Loucy (cell line): Measurements from ENCODE around the gene CUX1.

Experiments used
- H2AFZ ChIP-seq: fragments of 200-600 bp; sonication (generic); 2 replicates; pipeline ENCODE4 v1.6.0; 2016; ENCODE audit warnings: antibody characterized with exemption, mild to moderate bottlenecking, low read length, moderate library complexity
- H3F3A ChIP-seq: fragments of 200-600 bp; 2 replicates; pipeline ENCODE4 v1.6.0; 2016; ENCODE audit warnings: antibody characterized with exemption, low read depth, mild to moderate bottlenecking
- H3K27me3 ChIP-seq: fragments of 200-600 bp; sonication (generic); 2 replicates; pipeline ENCODE4 v1.6.1; 2014; ENCODE audit warnings: low read length, mild to moderate bottlenecking; ENCODE audit not compliant: insufficient read depth, poor library complexity, severe bottlenecking
- H3K36me3 ChIP-seq: fragments of 200-600 bp; sonication (generic); 2 replicates; pipeline ENCODE4 v1.6.1; 2016; ENCODE audit warnings: low read length; ENCODE audit not compliant: insufficient read depth
- H3K4me1 ChIP-seq: fragments of 200-600 bp; sonication (generic); 2 replicates; pipeline ENCODE4 v1.5.1; 2014; ENCODE audit warnings: low read length, mild to moderate bottlenecking; ENCODE audit not compliant: insufficient read depth, poor library complexity, severe bottlenecking
- H3K4me2 ChIP-seq: fragments of 200-600 bp; sonication (generic); 2 replicates; pipeline ENCODE4 v1.6.0; 2014; ENCODE audit warnings: antibody characterized with exemption, low read length, low read depth, mild to moderate bottlenecking; ENCODE audit not compliant: poor library complexity, severe bottlenecking
- H3K4me3 ChIP-seq: fragments of 200-600 bp; sonication (generic); 2 replicates; pipeline ENCODE4 v1.5.1; 2014; ENCODE audit warnings: low read length, mild to moderate bottlenecking, mixed read lengths; ENCODE audit not compliant: poor library complexity, severe bottlenecking
- H3K79me2 ChIP-seq: fragments of 200-600 bp; sonication (generic); 2 replicates; pipeline ENCODE4 v1.6.1; 2014; ENCODE audit warnings: low read length; ENCODE audit not compliant: insufficient read depth
- H3K9ac ChIP-seq: fragments of 200-600 bp; sonication (generic); 2 replicates; pipeline ENCODE4 v1.6.0; 2014; ENCODE audit warnings: mild to moderate bottlenecking, low read depth, low read length, moderate library complexity; ENCODE audit not compliant: poor library complexity, severe bottlenecking
- H3K9me2 ChIP-seq: fragments of 200-600 bp; sonication (generic); replicated peaks from 2 replicates; pipeline ENCODE4 v1.6.1; 2016; ENCODE audit warnings: low read depth, low read length, mixed read lengths
- H3K9me3 ChIP-seq: fragments of 200-600 bp; sonication (generic); 2 replicates; pipeline ENCODE4 v1.6.1; 2014; ENCODE audit warnings: mild to moderate bottlenecking, antibody characterized with exemption, low read length, low read depth; ENCODE audit not compliant: insufficient read depth
- H4K20me1 ChIP-seq: fragments of 200-600 bp; sonication (generic); 2 replicates; pipeline ENCODE4 v1.6.0; 2014; ENCODE audit warnings: antibody characterized with exemption, low read length, mild to moderate bottlenecking; ENCODE audit not compliant: insufficient read depth, poor library complexity, severe bottlenecking
- EZH2phosphoT487 ChIP-seq: fragments of 200-600 bp; IDR thresholded peaks from 2 replicates; pipeline ENCODE4 v1.6.1; 2018; ENCODE audit warnings: antibody characterized with exemption, mild to moderate bottlenecking, moderate library complexity, borderline replicate concordance
- TF ChIP-seq, protein P1 (sequence below): fragments of 200-600 bp; sonication (generic); conservative IDR thresholded peaks from 2 replicates; pipeline ENCODE4 v1.5.1; 2014; ENCODE audit warnings: mild to moderate bottlenecking, antibody characterized with exemption, low read length

The CUX1 gene

DNA sequence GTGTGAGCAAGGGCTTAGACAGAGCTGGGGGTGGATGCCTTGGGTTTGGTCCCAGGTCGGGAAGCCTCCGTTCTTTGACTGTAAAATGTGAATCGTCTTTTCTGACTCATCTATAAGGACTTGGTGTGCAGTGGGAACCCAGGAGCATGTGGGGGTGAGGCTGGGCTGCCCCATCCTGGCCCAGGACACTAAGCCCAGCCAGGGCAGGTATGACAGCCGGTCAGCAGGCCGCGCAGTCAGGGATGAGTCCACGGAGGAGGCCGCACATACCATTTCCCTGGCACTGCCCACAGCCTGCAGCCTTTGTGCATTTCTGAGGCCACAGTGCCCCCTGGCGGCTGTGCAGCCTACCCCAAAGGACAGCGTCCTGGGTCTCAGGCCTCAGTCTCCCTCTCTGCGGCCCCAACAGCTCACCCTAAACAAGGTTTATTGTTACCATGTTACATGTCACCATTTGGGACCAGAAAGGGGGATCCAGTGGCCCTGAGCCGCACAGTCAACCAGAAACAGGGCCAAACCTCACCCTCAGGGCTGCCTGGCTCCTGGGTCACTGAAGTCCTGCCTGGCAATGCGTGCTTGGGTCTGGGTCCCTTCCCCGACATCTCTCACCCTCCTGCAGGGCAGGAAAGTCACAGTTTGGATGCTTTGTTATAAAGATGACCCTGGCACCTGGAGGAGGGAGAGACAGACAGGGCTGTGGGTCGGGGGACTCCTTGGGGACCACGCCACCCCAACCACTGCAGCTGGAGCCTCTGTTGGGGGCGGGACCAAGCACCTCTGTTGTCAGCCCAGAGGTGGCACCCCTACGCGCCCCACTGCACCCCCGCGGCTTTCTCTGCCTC is 454.9 kb downstream of the CUX1 start:
- H3K9me3 ChIP-seq, result no peaks in the 10 kb centered on the region
- H4K20me1 ChIP-seq, result no peaks in the 10 kb centered on the region
- H3K79me2 ChIP-seq, result no peaks in the 10 kb centered on the region
- TF ChIP-seq EZH2phosphoT487, result no peak
- TF ChIP-seq, protein P1, sequence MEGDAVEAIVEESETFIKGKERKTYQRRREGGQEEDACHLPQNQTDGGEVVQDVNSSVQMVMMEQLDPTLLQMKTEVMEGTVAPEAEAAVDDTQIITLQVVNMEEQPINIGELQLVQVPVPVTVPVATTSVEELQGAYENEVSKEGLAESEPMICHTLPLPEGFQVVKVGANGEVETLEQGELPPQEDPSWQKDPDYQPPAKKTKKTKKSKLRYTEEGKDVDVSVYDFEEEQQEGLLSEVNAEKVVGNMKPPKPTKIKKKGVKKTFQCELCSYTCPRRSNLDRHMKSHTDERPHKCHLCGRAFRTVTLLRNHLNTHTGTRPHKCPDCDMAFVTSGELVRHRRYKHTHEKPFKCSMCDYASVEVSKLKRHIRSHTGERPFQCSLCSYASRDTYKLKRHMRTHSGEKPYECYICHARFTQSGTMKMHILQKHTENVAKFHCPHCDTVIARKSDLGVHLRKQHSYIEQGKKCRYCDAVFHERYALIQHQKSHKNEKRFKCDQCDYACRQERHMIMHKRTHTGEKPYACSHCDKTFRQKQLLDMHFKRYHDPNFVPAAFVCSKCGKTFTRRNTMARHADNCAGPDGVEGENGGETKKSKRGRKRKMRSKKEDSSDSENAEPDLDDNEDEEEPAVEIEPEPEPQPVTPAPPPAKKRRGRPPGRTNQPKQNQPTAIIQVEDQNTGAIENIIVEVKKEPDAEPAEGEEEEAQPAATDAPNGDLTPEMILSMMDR, result peak; percentile 91
- H3K4me1 ChIP-seq, result no peaks in the 10 kb centered on the region
- H3K4me2 ChIP-seq, result no peak overlapping the region
- H3K27me3 ChIP-seq, result no peaks in the 10 kb centered on the region
- no peaks in the 10 kb centered on the region for H3F3A ChIP-seq
- no peaks in the 10 kb centered on the region for H3K36me3 ChIP-seq
- no peak overlapping the region for H3K4me3 ChIP-seq
- H3K9ac ChIP-seq, result no peak overlapping the region
- no peaks in the 10 kb centered on the region for H3K9me2 ChIP-seq
- H2AFZ ChIP-seq, result no peak overlapping the region

DNA sequence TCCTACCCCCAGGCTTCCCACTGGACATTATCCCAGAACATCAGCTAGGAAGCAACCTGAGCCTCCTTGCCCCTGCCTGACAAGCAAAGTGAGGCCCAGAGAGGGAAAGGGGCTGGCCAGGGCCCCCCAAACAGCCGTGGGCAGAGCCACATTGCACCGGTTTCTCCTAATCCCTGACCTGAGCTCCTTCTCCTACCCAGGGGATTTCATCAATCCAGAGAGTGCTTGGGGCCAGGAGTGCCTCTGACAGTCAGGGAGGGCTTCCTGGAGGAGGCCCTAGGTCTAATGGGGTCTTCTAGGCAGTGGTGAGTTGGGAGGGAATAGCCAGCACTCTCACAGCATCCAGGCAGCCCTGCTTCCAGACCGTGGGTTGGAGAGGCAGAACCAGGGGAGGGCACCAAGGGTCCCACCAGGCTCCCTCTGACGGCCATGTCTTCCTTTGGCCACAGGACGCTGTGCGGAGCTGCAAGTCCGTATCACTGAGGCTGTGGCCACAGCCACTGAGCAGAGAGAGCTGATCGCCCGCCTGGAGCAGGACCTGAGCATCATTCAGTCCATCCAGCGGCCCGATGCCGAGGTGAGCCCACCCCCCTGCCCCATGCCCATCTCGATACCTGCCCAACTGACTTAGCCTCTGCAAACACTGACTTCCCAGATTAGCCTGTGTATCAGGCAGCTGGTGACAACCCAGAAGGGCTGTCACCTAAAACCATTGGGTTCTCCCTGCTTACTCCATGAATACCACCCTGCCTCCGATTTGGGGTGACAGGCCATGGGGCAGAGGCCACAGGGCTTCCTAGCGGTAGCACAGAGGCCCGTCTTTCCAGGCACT is 455.7 kb downstream of the CUX1 start:
- Histone ChIP-seq H4K20me1 (no peaks in the 10 kb centered on the region), H3K9ac (no peak overlapping the region), H3K4me2 (no peak overlapping the region)

DNA sequence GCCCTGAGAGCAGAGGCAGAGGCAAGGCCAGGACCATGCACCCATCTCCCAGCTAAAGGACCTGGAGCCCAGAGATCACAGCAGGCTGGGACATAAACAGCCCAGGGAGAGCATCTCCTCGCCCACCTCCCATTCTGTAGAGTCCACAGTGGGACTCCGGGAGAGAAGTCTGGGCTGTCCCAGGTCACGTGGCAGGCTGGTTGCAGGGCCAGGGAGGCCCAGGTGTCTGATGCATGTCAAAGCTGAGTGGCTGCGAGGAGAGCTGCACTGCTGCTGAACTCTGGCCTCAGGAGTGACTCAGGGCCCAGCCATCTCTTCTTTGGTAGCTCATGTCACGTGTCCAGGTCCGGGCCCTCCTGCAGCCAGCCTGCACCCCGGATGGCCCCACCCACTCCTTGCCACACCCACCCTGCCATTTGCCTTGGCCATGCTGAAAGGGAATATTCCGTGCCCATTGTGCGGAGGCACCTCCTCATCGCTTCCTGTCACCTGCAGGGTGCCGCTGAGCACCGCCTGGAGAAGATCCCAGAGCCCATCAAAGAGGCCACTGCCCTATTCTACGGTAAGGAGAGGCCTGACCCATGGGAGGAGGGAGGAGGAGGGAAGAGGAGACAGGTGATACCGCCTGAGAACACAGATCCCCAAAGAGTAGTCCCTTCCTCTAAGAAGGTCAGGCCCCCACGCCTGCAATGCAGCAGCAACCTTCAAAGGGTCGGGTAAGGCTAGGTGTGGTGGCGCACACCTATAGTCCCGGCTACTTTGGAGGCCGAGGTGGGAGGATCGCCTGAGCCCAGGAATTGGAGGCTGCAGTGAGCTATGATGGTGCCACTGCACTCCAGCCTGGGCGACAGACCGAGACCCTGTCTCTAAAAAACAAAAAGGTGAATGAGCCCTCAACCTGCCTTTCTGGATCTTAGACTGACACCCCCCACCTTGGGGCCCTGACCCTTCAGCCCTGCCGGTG is 456.6 kb downstream of the CUX1 start:
- Histone ChIP-seq H3K9me3 (no peaks in the 10 kb centered on the region), H2AFZ (no peak overlapping the region), H3K9me2 (no peaks in the 10 kb centered on the region), H3K27me3 (no peaks in the 10 kb centered on the region), H3K36me3 (no peaks in the 10 kb centered on the region), H3K4me3 (no peak overlapping the region), H3K4me2 (no peak overlapping the region), H3K79me2 (no peaks in the 10 kb centered on the region), H3K4me1 (no peaks in the 10 kb centered on the region), H4K20me1 (no peaks in the 10 kb centered on the region), H3K9ac (no peak overlapping the region), H3F3A (no peaks in the 10 kb centered on the region)
- TF ChIP-seq, protein P1, result no peak

More for the DNA sequence above, 455.7 kb downstream of the CUX1 start:
- Histone ChIP-seq H3F3A (no peaks in the 10 kb centered on the region), H3K36me3 (no peaks in the 10 kb centered on the region), H3K9me2 (no peaks in the 10 kb centered on the region), H2AFZ (no peak overlapping the region), H3K4me1 (no peaks in the 10 kb centered on the region), H3K27me3 (no peaks in the 10 kb centered on the region), H3K4me3 (no peak overlapping the region), H3K79me2 (no peaks in the 10 kb centered on the region), H3K9me3 (no peaks in the 10 kb centered on the region)
- TF ChIP-seq, protein P1, result no peak
- TF ChIP-seq EZH2phosphoT487, result no peak
